Measurements from ENCODE around the gene ABCC6.
"Not testable (repeated sequence)": the region's sequence is repeated elsewhere in the genome, so short reads cannot be mapped to it uniquely, and the experiment has no call there.

Gene ABCC6

GRCh38 chr16:16188827-16189226 lies 34.5 kb downstream of the ABCC6 start:
- DNase-seq = no peak

- DNase-seq = no peak
Measured at GRCh38 chr16:16186820-16187219, 36.5 kb downstream of the ABCC6 start.

GRCh38 chr16:16185095-16185494 lies 38.2 kb downstream of the ABCC6 start:
- no peak for DNase-seq

GRCh38 chr16:16184594-16184993 lies 38.7 kb downstream of the ABCC6 start:
- DNase-seq = no peak

- no peak for DNase-seq
Measured at GRCh38 chr16:16183562-16183961, 39.7 kb downstream of the ABCC6 start.

- DNase-seq = no peak
Measured at GRCh38 chr16:16182918-16183317, 40.4 kb downstream of the ABCC6 start.

- DNase-seq = not testable (repeated sequence)
Measured at GRCh38 chr16:16181748-16182147, 41.5 kb downstream of the ABCC6 start.

- DNase-seq = no peak
Measured at GRCh38 chr16:16178455-16179162, 44.7 kb downstream of the ABCC6 start.

GRCh38 chr16:16176328-16176727 lies 47.0 kb downstream of the ABCC6 start:
- no peak for DNase-seq

- DNase-seq = no peak
Measured at GRCh38 chr16:16175296-16175695, 48.0 kb downstream of the ABCC6 start.

- no peak for DNase-seq
Measured at GRCh38 chr16:16172991-16173390, 50.3 kb downstream of the ABCC6 start.

GRCh38 chr16:16171332-16171919 lies 51.9 kb downstream of the ABCC6 start:
- DNase-seq = no peak

GRCh38 chr16:16169615-16170014 lies 53.7 kb downstream of the ABCC6 start:
- no peak for DNase-seq

GRCh38 chr16:16168431-16168830 lies 54.9 kb downstream of the ABCC6 start:
- no peak for DNase-seq

- no peak for DNase-seq
Measured at GRCh38 chr16:16167927-16168326, 55.4 kb downstream of the ABCC6 start.

GRCh38 chr16:16166949-16167348 lies 56.3 kb downstream of the ABCC6 start:
- DNase-seq = no peak

- no peak for DNase-seq
Measured at GRCh38 chr16:16166085-16166484, 57.2 kb downstream of the ABCC6 start.

GRCh38 chr16:16164243-16164642 lies 59.1 kb downstream of the ABCC6 start:
- DNase-seq = no peak

- no peak for DNase-seq
Measured at GRCh38 chr16:16163571-16163970, 59.7 kb downstream of the ABCC6 start.

- no peak for DNase-seq
Measured at GRCh38 chr16:16163109-16163508, 60.2 kb downstream of the ABCC6 start.

- no peak for DNase-seq
Measured at GRCh38 chr16:16162591-16162990, 60.7 kb downstream of the ABCC6 start.

- not testable (repeated sequence) for DNase-seq
Measured at GRCh38 chr16:16161840-16162239, 61.5 kb downstream of the ABCC6 start.

GRCh38 chr16:16161319-16161718 lies 62.0 kb downstream of the ABCC6 start:
- no peak for DNase-seq

- DNase-seq = no peak
Measured at GRCh38 chr16:16159662-16160061, 63.6 kb downstream of the ABCC6 start.
